HPDE6-E6E7 (cell line): ENCODE data around the gene AOC2.
"Not testable (repeated sequence)": the region's sequence is repeated elsewhere in the genome, so short reads cannot be mapped to it uniquely, and the experiment has no call there.

Source experiments
- DNase-seq: peaks from one replicate; pipeline ENCODE4 v3.0.0; 2011; ENCODE audit warnings: missing footprints; ENCODE audit errors: extremely low spot score

AOC2 gene

DNA sequence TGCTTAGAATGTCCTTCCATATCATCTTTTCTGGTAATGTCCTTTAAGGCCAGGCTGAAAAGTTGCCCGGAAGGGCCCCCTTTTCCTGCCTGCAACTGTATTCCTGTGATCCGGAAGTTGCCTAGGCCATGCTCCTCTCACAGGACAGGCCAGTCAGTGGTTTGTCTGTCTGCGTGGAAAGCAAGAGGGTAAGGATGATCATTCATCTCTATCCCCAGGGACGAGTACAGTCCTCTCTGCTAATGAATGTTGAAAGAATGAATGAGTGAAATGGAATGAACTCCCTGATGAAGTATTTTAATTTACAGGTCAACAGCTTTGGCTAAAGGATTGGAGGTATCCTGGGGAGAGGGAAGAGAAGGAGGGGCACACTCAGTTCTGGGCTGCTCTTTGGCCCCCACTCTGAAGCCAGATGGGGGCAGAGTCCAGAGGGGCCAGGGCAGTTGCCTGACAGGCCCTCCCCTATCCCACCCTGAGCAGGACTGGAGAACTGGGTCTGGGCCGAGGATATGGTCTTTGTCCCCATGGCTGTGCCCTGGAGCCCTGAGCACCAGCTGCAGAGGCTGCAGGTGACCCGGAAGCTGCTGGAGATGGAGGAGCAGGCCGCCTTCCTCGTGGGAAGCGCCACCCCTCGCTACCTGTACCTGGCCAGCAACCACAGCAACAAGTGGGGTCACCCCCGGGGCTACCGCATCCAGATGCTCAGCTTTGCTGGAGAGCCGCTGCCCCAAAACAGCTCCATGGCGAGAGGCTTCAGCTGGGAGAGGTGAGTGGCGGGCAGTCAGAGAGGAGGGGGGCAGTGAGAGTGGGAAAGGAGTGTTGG is 9.8 kb downstream of the AOC2 start:
- DNase-seq = no peak

DNA sequence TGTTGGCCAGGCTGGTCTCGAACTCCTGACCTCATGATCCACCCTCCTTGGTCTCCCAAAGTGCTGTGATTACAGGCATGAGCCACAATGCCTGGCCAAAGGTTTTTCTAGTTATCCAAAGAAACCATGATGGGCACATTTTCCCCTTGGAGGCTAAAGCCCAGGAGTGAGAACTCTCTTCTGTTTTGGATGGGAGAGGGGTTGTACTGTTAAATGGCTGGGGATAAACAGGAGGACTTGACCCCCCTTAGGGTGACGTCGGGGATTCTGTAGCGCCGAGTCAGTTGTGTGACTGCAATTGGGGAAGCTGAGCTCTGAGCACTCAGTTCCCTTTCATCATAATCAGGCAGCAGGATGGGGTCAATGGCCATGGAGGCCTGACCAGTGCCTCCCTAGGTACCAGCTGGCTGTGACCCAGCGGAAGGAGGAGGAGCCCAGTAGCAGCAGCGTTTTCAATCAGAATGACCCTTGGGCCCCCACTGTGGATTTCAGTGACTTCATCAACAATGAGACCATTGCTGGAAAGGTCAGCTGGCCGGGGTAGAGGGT is 10.7 kb downstream of the AOC2 start:
- no peak for DNase-seq

DNA sequence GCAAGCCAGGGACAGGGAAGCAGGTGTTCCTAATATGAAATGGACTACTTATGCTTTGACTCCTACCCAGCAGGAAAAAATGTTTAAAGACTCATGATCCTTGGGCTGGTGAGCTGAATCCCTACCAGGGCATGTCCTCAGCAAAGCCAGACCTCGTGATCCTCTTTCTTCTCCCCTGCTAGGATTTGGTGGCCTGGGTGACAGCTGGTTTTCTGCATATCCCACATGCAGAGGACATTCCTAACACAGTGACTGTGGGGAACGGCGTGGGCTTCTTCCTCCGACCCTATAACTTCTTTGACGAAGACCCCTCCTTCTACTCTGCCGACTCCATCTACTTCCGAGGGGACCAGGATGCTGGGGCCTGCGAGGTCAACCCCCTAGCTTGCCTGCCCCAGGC is 11.7 kb downstream of the AOC2 start:
- not testable (repeated sequence) for DNase-seq

DNA sequence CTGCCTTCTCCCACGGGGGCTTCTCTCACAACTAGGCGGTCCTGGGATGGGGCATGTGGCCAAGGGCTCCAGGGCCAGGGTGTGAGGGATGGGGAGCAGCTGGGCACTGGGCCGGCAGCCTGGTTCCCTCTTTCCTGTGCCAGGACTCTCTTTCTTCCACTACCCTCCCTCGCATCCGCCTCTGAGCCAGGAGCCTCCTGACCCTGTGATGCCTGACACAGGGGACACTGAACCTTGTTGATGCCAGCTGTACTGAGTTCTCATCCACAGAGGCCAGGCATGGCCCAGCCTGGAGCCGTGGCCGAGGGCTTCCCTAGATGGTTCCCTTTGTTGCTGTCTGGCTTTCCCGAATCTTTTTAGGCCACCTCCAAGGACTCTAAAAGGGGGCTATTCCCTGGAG is 12.1 kb downstream of the AOC2 start:
- DNase-seq = not testable (repeated sequence)

DNA sequence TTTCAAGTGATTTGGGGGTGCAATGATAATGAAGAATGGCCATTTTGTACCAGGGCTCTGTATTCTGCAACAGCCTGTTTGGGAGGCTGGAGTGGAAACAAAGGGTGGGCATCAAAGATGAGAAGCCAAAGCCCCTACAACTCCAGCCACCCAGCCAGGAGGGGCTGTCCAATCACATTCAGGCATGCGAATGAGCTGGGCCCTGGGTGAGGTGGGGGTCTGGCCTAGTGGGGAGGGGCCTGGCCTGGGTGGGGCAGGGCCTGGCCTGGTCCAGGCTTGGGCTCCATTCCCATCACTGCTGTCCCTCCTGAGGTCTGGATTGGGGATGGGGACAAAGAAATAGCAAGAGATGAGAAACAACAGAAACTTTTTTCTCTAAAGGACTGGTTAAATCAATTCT is 13.0 kb downstream of the AOC2 start:
- no peak for DNase-seq

DNA sequence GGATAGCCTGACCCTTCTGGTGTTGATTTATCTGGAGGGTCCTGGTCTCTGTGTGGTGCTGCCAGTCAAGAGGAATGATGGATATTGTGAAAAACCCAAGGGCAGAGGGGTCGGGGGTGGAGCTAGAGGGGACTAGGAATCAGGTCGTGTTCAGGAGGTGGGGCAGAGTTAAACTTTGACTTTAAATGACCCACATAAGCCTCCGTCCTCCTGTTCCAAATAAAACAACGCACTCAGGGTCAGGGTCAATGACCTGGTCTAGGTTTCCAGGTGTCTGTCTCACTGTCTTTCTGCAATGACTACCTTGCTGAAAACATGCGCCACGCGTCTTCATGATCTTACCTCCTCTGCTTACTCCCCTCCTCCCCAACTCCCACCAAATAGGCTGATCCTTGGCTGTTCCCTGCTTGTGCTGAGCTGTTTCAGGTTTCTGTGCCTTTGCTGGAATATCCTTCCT is 21.3 kb downstream of the AOC2 start:
- no peak for DNase-seq

DNA sequence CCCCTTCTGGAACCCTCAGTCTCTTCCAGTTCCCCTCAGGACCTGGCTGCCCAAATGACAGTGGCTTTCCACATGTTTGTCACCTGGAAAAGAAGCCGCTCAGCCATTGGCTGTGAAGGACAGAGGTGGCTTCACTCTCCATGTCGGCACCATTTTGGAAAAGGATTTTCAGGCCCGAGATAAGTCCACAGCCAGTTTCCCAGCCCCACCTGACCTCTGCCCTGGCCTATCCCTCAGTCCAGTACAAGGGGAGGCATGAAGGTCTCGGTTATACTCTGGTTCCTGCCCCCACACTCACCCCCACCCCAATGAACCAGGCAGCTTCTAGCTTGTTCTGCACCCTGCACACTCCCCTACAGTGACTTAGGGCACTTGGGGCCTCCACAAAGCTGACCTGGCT is 21.8 kb downstream of the AOC2 start:
- no peak for DNase-seq

DNA sequence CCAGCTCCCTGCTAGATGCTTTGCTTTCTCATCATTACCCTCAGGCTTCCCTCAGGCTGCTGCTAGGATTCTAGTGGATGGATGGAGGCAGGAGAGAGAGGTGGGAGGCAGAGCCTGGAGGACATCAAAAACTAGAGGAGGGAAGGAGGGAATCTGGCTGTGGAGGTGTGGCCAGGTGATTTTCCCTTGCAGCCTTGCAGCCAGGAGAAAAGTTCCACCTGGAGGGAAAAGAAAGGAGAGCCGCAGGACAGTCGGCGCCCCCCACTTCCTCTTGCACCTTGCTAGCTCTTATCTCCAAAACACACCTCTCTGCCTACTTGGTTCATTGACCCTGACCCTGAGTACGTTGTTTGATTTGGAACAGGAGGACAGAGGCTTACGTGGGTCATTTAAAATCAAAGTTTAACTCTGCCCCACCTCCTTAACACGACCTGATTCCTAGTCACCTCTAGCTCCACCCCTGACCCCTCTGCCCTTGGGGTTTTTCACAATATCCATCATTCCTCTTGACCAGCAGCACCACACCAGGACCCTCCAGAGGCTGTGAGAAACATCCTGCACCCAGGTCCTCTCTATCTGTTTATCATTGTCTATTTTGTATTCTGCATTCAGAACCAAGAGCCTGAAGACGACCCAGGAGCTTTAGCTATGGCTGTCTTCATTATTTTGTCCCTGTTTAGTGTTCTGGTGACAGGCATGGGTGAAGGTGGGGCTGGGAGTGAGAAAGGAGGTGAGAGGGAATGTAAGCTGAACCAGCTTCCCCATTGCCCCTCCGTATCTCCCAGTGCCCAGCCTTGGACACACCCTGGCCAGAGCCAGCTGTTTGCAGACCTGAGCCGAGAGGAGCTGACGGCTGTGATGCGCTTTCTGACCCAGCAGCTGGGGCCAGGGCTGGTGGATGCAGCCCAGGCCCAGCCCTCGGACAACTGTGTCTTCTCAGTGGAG is 22.5 kb downstream of the AOC2 start:
- no peak for DNase-seq

DNA sequence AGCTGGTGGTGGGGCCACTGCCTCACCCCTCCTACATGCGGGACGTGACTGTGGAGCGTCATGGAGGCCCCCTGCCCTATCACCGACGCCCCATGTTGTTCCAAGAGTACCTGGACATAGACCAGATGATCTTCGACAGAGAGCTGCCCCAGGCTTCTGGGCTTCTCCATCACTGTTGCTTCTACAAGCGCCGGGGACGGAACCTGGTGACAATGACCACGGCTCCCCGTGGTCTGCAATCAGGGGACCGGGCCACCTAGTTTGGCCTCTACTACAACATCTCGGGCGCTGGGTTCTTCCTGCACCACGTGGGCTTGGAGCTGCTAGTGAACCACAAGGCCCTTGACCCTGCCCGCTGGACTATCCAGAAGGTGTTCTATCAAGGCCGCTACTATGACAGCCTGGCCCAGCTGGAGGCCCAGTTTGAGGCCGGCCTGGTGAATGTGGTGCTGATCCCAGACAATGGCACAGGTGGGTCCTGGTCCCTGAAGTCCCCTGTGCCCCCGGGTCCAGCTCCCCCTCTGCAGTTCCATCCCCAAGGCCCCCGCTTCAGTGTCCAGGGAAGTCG is 23.4 kb downstream of the AOC2 start:
- DNase-seq = not testable (repeated sequence)

DNA sequence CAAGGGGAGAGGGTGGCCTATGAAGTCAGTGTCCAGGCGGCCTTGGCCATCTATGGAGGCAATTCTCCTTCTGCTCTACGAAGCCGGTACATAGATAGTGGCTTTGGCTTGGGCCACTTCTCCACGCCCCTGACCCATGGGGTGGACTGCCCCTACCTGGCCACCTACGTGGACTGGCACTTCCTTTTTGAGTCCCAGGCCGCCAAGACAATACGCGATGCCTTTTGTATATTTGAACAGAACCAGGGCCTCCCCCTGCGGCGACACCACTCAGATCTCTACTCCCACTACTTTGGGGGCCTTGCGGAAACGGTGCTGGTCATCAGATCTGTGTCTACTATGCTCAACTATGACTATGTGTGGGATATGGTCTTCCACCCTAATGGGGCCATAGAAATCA is 24.0 kb downstream of the AOC2 start:
- no peak for DNase-seq

DNA sequence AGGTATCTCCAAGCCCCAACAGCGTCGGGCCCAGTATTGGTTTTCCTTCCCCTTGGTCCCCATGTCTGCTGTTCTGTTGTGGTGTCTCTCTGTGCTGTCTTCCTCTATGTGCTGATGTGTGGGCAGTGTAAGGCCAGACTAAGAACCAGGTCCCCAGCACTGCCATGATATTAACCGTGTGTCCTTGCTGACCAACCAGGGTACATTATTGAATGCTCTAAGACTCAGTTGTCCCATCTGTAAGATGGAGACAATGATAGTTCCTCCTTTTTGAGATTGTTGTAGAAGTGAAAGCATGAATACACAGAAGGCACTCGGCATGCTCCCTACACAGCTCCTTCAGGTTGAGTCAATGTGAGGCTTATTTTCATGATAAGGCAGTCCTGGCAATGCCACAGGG is 27.3 kb downstream of the AOC2 start:
- no peak for DNase-seq

DNA sequence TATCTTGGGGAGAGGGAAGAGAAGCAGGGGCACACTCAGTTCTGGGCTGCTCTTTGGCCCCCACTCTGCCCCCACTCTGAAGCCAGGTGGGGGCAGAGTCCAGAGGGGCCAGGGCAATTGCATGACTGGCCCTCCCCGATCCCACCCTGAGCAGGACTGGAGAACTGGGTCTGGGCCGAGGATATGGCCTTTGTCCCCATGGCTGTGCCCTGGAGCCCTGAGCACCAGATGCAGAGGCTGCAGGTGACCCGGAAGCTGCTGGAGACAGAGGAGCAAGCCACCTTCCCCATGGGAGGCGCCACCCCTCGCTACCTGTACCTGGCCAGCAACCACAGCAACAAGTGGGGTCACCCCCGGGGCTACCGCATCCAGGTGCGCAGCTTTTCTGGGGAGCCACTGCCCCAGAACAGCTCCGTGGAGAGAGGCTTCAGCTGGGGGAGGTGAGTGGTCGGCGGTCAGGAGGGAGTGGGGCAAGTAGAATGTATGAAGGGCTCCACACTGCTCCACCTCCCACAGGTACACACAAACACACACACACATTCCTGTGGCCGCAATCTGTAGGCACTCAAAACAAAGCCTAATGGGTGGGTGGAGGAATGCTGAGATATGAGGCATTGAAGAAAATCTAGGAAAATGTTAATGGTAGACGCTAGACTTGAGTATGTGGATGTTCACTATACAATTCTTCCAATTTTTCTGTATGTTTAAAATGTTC is 28.0 kb downstream of the AOC2 start:
- DNase-seq = no peak

DNA sequence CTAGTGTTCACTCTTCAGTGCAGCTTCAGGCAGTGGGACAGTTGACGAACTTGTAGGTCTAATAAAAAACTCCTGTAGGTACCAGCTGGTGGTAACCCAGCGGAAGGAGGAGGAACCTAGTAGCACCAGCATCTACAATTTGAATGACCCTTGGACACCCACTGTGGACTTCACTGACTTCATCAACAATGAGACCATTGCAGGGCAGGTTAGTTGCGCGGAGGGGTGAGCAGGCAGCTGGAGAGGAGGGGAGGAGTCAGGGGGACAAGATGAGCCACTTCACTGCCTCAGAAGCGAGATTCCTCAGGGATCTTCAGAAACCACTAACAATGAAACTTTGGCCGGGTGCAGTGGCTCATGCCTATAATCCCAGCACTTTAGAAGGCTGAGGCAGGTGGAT is 28.9 kb downstream of the AOC2 start:
- no peak for DNase-seq

DNA sequence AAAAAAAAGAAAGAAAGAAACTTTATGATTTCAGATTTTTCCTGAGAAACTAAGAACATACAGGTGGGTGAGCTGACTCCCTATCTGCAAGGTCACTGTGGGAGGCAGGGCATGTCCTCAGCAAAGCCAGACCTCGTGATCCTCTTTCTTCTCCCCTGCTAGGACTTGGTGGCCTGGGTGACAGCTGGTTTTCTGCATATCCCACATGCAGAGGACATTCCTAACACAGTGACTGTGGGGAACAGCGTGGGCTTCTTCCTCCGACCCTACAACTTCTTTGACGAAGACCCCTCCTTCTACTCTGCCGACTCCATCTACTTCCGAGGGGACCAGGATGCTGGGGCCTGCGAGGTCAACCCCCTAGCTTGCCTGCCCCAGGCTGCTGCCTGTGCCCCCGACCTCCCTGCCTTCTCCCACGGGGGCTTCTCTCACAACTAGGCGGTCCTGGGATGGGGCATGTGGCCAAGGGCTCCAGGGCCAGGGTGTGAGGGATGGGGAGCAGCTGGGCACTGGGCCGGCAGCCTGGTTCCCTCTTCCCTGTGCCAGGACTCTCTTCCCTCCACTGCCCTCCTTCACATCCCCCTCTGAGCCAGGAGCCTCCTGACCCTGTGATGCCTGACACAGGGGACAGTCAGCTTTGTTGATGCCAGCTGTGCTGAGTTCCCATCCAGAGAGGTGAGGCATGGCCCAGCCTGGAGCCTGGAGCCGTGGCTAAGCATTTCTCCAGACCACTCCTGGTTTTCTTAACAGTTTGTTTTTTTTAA is 29.7 kb downstream of the AOC2 start:
- DNase-seq = not testable (repeated sequence)

DNA sequence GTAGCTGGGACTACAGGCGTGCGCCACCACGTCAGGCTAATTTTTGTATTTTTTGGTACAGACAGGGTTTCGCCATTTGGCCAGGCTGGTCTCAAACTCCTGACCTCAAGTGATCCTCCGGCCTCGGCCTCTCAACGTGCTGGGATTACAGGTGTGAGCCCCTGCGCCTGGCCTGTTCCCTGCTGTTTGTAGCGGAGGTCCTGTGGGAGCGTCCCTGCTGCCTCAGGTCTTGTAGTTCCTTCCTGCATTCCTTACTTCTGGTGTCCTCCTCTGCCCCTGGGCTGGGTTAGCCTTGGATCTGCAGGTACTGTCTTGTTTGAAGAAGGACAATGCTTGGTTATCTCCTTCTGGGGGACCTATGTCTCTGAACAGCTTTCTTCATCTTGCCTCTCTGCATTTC is 32.7 kb downstream of the AOC2 start:
- no peak for DNase-seq

DNA sequence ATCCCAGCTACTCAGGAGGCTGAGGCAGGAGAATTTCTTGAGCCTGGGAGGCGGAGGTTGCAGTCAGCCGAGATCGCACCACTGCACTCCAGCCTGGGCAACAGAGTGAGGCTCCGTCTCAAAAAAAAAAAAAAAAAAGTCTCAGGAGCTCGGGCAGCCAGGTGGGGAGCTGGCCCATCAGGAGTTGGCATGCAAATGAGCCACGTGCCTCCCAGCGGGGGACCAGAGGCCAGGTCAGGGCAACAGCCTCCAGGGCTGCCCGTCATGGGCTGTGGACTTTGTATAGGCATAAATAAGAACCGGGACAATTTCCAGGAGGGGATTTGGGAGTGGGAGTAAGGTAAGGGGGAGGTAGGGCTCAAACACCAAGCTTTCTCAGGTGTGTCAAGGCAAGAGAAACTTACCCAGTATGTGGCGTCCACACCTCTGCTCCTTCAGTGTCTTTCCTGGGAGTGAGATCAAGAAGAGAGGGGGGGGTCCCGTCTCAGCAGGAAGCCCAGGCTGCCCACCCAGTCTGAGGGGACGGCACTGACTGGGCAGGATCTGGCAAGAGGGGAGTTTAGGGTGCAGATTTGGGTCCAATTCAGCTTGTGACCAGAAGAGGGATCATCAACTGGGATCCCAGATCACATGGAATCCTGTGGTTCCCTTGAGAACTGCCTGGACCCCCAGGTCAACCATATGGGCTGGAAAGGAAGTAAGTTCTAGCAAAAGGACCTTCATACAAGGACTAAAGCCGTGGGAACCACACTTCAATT is 33.9 kb downstream of the AOC2 start:
- DNase-seq = no peak

DNA sequence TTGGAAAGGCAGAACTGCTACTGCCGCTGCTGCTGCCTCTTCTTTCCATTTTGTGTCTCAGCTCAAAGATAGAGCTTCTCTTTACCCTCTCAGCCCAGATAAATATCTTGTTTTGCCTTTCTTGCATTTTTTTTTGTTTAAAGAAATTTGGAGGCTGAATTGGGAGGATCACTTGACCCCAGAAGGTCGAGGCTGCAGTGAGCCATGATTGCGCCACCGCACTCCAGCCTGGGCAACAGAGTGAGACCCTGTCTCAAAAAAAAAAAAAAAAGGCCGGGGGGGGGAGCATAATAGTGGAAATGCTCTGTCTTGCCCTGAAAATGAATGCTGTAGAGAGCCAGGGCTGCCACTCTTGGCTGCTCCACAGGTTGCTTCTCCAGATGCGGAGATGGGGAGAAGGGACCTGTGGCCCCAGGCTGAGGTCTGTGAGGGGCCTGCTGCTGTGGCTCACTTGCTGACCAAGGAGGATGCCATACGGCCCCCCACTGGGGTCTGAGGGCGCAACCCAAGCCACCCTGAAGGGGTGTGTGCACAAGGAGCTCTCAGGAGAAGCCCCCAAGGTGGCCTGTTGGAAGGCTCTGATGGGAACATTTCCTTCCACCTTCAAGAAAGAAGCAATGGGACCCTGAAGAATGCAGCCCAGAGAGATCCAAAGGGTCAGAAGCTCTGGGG is 34.7 kb downstream of the AOC2 start:
- no peak for DNase-seq

DNA sequence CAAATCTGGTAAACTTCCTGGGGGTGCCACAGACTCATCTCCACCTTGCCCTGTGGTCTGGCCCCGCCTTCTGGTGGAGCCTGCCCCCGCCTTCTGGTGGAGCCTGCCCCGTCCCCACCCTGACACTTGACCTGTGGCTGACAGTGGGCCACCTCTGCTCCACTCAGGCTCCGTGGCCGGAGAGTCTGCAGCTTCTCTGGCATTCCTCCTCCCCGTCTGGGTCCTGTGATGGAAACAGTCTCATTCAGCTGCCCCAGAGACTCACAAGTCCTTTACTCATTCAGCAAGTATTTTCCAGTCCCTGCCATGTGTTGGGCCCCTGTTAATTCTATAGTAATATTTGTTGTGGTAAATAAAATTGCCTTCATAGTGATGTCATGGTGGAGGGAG is 35.2 kb downstream of the AOC2 start:
- no peak for DNase-seq

DNA sequence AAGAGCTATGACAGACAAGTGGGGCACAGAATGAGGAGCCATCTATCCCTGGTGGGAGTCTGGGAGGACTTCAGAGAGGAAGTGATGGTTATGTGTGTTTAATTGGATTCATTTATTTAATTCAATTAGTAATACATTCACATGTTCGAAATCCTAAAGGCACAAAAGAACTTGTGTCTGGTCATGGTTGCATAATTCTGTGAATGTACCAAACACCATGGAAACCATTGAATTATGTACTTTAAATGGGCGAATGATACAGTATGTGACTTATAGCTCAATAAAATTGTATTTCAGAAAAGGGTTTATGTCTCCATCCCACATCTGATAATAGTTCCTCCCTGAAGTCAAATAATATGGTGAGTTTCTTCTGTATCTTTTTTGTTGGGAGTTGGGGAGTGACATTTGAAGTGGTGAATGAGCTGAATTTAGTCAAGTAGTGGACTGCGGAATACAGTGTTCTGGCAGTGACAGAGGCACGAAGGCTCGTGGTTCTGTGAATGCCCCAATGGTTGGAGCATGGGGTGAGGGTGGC is 36.5 kb downstream of the AOC2 start:
- DNase-seq = no peak
